Neural cell (in vitro differentiated cells): ENCODE results near the gene SAMD4A.

Source experiments
- EP300 ChIP-seq: fragments of 450-650 bp; conservative IDR thresholded peaks from 2 replicates; pipeline ENCODE4 v1.6.1; 2014; ENCODE audit warnings: antibody characterized with exemption, mild to moderate bottlenecking, moderate library complexity; ENCODE audit not compliant: poor library complexity, severe bottlenecking
- EZH2 ChIP-seq: fragments of 200-600, 300-800 bp; shearing (Covaris generic), sonication (generic); IDR thresholded peaks from 2 replicates; pipeline ENCODE4 v1.6.1; 2014; ENCODE audit warnings: antibody characterized with exemption, low read length, borderline replicate concordance, mild to moderate bottlenecking; ENCODE audit not compliant: insufficient read depth, poor library complexity, severe bottlenecking
- MXI1 ChIP-seq: fragments of 450-650 bp; conservative IDR thresholded peaks from 2 replicates; pipeline ENCODE4 v1.6.1; 2014; ENCODE audit warnings: antibody characterized with exemption, mild to moderate bottlenecking; ENCODE audit not compliant: poor library complexity, severe bottlenecking
- POLR2AphosphoS5 ChIP-seq: IDR thresholded peaks from 2 replicates; pipeline ENCODE4 v1.6.1; 2012
- RAD21 ChIP-seq: fragments of 450-650 bp; conservative IDR thresholded peaks from 2 replicates; pipeline ENCODE4 v1.6.1; 2014; ENCODE audit warnings: antibody characterized with exemption, mild to moderate bottlenecking, moderate library complexity
- SMC3 ChIP-seq: fragments of 450-650 bp; conservative IDR thresholded peaks from 2 replicates; pipeline ENCODE4 v1.6.1; 2014; ENCODE audit warnings: antibody characterized with exemption, mild to moderate bottlenecking, moderate library complexity; ENCODE audit not compliant: poor library complexity
- TF ChIP-seq, protein P1 (sequence below): fragments of 450-650 bp; IDR thresholded peaks from 2 replicates; pipeline ENCODE4 v1.5.1; 2014; ENCODE audit warnings: antibody characterized with exemption, mild to moderate bottlenecking, moderate library complexity; ENCODE audit not compliant: poor library complexity, severe bottlenecking
- TF ChIP-seq, protein P2 (sequence below): IDR thresholded peaks from 2 replicates; pipeline ENCODE4 v1.6.1; 2012; ENCODE audit warnings: borderline replicate concordance

DNA sequence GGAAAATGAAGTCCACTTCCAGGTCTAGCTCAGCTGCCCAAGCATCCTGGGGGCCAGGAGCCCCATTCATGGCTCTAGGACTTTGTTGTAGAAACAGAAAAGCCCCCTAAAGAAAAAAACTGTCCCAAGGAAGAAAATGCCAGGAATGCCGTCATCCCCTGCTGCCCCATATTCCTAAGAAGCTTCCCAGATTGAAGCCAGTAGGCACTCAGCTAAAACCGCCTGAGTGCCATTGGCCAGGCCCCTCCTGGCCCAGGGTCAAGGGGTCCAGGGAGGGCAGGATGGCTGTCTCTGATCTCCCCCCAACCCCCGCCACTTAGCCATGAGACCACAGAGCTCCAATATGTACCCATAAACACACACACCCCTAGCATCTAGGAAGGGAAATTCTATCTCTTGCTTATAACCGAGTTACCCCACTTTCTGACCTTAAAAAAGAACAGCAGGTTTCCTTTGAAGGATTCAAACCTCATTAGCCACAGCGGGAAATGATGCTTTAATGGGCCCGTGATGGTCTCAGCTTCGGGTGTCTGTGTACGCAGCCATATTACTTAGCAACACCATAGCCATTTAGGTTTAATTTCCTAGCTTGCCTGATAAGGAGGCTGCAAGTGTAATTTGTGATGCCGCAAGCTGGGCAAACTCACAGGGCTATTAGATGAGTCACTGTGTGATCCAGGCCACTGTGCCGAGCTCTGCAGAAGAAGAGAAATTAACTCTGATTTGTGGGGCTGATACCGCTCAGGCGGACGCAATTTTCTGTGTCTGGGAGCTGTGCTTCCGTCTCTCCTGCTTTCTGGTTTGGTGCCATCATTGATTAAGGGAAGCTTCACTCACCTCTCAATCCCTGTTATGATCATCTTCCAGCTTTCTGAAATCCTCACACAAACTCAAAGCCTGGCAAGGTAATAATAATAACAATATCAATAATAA is 251.5 kb downstream of the SAMD4A start:
- TF ChIP-seq, protein P1, sequence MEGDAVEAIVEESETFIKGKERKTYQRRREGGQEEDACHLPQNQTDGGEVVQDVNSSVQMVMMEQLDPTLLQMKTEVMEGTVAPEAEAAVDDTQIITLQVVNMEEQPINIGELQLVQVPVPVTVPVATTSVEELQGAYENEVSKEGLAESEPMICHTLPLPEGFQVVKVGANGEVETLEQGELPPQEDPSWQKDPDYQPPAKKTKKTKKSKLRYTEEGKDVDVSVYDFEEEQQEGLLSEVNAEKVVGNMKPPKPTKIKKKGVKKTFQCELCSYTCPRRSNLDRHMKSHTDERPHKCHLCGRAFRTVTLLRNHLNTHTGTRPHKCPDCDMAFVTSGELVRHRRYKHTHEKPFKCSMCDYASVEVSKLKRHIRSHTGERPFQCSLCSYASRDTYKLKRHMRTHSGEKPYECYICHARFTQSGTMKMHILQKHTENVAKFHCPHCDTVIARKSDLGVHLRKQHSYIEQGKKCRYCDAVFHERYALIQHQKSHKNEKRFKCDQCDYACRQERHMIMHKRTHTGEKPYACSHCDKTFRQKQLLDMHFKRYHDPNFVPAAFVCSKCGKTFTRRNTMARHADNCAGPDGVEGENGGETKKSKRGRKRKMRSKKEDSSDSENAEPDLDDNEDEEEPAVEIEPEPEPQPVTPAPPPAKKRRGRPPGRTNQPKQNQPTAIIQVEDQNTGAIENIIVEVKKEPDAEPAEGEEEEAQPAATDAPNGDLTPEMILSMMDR, result no peak
- peak; percentile 63 for TF ChIP-seq EP300
- peak; percentile 84 for TF ChIP-seq POLR2AphosphoS5
- no peak for TF ChIP-seq RAD21
- TF ChIP-seq SMC3, result no peak
- TF ChIP-seq EZH2, result no peak
- TF ChIP-seq MXI1, result no peak
- TF ChIP-seq, protein P2, sequence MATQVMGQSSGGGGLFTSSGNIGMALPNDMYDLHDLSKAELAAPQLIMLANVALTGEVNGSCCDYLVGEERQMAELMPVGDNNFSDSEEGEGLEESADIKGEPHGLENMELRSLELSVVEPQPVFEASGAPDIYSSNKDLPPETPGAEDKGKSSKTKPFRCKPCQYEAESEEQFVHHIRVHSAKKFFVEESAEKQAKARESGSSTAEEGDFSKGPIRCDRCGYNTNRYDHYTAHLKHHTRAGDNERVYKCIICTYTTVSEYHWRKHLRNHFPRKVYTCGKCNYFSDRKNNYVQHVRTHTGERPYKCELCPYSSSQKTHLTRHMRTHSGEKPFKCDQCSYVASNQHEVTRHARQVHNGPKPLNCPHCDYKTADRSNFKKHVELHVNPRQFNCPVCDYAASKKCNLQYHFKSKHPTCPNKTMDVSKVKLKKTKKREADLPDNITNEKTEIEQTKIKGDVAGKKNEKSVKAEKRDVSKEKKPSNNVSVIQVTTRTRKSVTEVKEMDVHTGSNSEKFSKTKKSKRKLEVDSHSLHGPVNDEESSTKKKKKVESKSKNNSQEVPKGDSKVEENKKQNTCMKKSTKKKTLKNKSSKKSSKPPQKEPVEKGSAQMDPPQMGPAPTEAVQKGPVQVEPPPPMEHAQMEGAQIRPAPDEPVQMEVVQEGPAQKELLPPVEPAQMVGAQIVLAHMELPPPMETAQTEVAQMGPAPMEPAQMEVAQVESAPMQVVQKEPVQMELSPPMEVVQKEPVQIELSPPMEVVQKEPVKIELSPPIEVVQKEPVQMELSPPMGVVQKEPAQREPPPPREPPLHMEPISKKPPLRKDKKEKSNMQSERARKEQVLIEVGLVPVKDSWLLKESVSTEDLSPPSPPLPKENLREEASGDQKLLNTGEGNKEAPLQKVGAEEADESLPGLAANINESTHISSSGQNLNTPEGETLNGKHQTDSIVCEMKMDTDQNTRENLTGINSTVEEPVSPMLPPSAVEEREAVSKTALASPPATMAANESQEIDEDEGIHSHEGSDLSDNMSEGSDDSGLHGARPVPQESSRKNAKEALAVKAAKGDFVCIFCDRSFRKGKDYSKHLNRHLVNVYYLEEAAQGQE, result peak; percentile 43
